ENCODE data around the gene KPNA2.

DNA sequence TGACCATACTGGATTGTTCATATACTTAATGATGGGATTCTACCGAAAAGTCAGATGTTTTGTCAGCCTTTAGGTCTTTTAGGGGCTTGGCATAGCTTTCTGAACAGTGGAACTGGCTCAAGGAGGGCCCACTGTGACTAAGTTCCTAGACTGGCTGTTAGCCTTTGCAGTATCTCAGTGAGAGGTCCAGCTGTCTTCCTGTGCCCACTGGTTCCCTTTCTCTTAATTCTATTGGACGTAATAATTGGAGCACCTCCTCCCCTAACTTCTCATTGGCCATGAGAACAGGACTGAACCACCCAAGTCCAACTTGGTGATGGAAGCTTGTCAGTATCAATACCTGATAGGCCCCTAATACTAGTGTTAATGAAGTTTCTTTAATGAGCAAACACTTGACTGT is 13.5 kb downstream of the KPNA2 start:
- no peak for TF ChIP-seq YY1 (IDR thresholded peaks at IDR 0.05; ENCODE audit: low read depth, low read length)
- TF ChIP-seq ZNF274 (IDR thresholded peaks at IDR 0.05; ENCODE audit: borderline replicate concordance, extremely low read depth, low read length): no peak
- TF ChIP-seq TAF1 (IDR thresholded peaks at IDR 0.05; ENCODE audit: low read depth, low read length): no peak
- TF ChIP-seq CTCF (IDR thresholded peaks at IDR 0.05; ENCODE audit: control extremely low read depth in 1 of 3, insufficient read depth in 1 of 3, low read depth in 1 of 3, low read length in 3 of 3): no peak
- TF ChIP-seq CHD2 (IDR thresholded peaks at IDR 0.05; ENCODE audit: low read length): no peak
- no peak for TF ChIP-seq CEBPB (IDR thresholded peaks at IDR 0.05; ENCODE audit: low read depth, low read length)
- TF ChIP-seq RFX5 (IDR thresholded peaks at IDR 0.05; ENCODE audit: borderline replicate concordance, low read depth, low read length): no peak
- TF ChIP-seq POLR2AphosphoS5 (IDR thresholded peaks at IDR 0.05; ENCODE audit: low read depth, low read length): 0 out of 2 replicates have a peak, but pooled peaks have one; percentile 32
- no peak for TF ChIP-seq CBX5 (IDR thresholded peaks at IDR 0.05; ENCODE audit: low read depth, low read length)

All from H1 (cell line).